MM.1S (cell line): ENCODE data around the gene CLASP1.

Source experiments
- CTCF ChIP-seq: fragments of 300-600 bp; sonication (generic); IDR thresholded peaks from 2 replicates; pipeline ENCODE4 v1.5.1; 2016; ENCODE audit warnings: antibody characterized with exemption, low read length, mixed read lengths
- EZH2 ChIP-seq: fragments of 300-600 bp; sonication (generic); optimal IDR thresholded peaks from 2 replicates; pipeline ENCODE3; 2017; ENCODE audit warnings: low read depth, mild to moderate bottlenecking, antibody characterized with exemption, low read length, mixed read lengths

- TF ChIP-seq CTCF: no peak
- TF ChIP-seq EZH2: no peak
These were observed 98.6 kb downstream of the CLASP1 start for GRCh38 chr2:121550669-121551068.
